Non-pigmented ciliary epithelial cell (primary cell): Measurements from ENCODE around the gene CFAP210.
"Not testable (repeated sequence)": the region's sequence is repeated elsewhere in the genome, so short reads cannot be mapped to it uniquely, and the experiment has no call there.

Experiments used
- DNase-seq: peaks from one replicate; pipeline ENCODE4 v3.0.0-alpha.2; 2010; ENCODE audit warnings: low read depth

The CFAP210 gene

GRCh38 chr2:169615982-169616381 is 78.2 kb downstream of the CFAP210 start:
- DNase-seq, result not testable (repeated sequence)

- DNase-seq, result no peak
Measured at GRCh38 chr2:169613876-169614275, 80.3 kb downstream of the CFAP210 start.

GRCh38 chr2:169609264-169609663 is 84.9 kb downstream of the CFAP210 start:
- DNase-seq, result no peak

GRCh38 chr2:169599568-169599967 is 94.6 kb downstream of the CFAP210 start:
- no peak for DNase-seq

- DNase-seq, result no peak
Measured at GRCh38 chr2:169598982-169599381, 95.2 kb downstream of the CFAP210 start.

GRCh38 chr2:169596546-169596945 is 97.7 kb downstream of the CFAP210 start:
- not testable (repeated sequence) for DNase-seq
